CD4-positive, alpha-beta T cell treated with Interleukin-1 beta for 1 hour (primary cell): ENCODE measurements around the gene SMC5.
"Not testable (repeated sequence)": the region's sequence is repeated elsewhere in the genome, so short reads cannot be mapped to it uniquely, and the experiment has no call there.

Experiments used
- DNase-seq, 2 donors: peaks; one replicate each; pipeline ENCODE4 v3.0.0-alpha.2; 2020 to 2022

SMC5 gene

DNA sequence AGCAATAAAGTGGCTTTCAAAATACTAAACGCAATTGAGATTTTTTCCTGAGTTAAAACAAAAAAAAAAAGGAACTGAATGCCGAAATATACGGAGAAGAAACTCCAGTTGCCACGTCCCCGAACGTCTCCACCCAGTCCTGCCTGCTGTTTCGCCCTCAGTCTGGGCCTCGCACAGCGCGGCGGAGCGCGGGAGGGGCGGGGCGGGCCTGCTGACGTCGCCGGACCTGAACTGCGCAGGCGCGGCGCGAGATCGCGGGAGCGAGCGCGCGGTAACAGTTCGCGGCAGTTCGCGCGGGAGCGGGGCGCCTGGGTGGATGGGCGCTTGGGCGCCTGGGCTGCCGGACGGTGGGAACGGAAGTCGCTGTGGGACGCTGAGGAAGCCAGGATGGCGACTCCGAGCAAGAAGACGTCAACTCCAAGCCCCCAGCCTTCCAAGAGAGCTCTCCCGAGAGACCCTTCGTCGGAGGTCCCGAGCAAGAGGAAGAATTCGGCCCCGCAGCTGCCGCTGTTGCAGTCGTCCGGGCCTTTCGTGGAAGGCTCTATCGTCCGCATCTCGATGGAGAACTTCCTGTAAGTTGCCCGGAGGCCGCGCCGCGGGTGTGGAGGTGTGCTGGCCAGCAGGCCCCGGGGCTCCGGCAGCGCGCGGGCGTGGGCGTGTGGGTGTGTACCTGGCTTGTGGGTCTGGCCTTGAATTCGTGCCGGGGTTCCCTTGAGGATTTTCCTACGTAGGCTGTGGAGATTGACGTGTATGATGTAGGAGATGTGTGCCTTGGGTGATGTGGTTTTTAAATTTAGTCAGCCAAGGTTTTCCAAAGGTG is at the start of gene SMC5:
Gene SMC5, plus strand, starts transcription at position 287 of the 820 bp plus-strand sequence. Its CDS starts 101 bp downstream, at position 388.
- DNase-seq = peak; percentile 92 to 93

DNA sequence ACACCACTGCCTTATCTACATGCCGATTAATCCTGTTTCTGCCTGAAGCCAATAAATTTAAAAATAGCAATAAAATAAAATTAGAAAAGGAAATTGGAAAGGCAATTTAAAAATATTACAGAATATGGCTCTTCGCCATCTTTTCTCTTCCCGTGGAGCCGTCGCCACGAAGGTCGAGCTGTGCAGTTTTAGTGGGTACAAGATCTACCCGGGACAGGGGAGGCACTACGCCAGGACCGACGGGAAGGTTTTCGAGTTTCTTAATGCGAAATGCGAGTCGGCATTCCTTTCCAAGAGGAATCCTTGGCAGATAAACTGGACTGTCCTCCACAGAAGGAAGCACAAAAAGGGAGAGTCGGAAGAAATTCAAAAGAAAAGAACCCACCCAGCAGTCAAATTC is 41.7 kb upstream of the SMC5 start:
- DNase-seq = no peak

DNA sequence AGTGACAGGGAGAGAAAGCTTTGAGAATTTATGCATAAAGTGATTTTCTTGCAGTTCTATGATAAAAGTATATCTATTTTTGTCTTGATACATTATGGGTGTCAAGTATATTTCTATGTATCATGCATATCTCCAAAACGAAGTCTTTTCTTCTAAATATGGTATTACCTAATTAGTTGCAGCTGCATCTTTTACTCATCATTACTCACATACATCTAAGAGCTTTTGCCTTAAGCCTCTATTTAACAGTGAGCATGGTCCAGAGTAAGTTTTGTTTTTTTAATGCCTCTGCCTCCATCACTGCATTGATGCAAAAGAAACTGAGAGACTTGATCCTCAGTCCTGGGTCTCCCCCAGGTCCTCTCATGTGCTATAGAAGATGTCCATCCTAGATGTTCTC is 40.0 kb upstream of the SMC5 start:
- no peak for DNase-seq

DNA sequence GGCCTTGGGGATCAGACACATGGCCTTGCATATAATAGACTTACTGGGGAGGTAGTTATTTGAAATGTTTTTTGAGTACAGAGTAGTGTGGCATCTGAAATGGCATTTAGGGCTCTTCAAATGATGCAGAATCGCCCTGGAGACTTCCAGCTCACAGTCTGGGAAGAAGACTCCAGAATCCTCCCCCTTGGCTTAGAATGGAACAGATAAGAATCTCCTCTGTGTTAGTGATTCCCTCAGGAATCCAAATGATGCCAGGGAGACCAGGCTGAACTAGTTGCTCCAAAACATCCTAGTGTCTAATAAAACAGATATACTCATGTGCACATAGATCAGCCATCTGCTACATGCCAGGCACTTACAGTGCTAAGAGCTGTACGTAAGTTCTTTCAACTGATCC is 38.6 kb upstream of the SMC5 start:
- no peak for DNase-seq

DNA sequence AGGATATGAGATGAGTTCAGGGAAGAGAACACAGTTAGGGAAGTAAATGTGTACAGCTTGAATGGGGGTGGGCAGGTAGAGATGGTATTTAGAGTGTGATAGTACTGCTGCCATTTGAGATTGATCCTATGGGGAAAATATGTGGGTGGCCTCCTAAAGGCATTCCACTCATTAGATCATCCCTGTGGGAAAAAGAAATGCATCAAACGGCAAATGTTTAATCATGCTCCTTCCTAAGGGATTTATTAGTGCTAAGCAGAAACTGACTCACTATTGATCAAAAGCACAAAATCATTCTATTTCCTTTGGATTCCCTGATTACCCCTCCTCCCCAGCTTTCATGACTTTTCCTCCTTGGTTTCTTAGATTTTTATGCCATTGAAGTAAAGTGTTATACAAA is 36.4 kb upstream of the SMC5 start:
- no peak for DNase-seq

DNA sequence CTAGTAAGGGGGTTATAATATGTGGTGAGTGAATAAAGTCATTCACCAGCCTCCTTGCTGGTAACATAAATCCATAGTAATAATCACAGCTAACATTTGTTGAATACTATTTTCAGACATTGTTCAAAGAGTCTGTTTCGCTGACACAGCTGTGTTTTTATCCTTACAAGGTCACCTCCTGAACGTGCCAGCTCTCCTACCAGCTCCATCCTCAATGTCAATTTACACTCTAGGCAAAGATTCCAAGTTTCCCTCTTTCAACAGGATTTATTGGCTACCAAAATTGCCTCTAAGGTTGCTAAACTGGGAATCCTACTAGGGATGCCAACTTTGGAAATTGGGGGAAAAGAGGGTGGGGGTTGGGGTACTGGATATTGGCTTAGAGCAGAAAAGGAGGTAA is 30.7 kb upstream of the SMC5 start:
- DNase-seq = no peak

DNA sequence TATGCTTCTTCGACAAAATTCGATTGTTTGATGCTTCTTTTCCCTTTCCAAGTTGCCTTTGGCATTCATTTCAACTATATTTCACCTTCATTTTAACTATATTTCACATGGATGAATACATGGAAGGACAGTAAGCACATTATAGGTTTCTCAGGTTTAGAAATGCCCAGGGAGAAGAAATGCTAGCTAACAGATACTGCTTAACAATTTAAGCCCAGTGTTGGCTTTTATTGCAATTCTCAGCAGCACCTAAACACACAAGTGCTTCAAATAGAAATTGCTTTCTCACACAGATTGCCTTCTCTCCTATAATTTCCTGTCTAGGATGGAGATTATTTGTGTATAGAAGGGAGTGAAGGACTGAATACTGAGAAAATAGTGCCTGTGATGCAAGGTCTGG is 30.2 kb upstream of the SMC5 start:
- no peak for DNase-seq

DNA sequence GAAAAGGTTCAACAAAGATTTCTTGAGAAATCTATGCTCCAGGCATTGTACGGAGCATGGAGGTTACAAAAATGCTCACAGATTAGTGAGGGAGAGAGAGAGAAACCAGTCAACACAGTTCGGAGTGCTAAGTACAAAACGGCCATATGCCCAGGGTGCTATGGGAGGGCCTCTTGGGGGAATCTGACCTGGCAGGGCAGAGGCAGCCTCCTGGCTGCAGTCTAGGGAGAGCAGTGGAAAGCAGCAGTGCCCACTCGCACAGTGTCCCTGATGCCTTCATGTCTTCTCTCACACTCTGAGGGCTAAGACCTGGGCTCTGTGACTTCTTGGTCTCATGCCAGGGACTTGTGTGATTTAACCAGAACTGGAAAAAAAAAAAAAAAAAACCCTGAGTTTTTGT is 29.8 kb upstream of the SMC5 start:
- no peak for DNase-seq

DNA sequence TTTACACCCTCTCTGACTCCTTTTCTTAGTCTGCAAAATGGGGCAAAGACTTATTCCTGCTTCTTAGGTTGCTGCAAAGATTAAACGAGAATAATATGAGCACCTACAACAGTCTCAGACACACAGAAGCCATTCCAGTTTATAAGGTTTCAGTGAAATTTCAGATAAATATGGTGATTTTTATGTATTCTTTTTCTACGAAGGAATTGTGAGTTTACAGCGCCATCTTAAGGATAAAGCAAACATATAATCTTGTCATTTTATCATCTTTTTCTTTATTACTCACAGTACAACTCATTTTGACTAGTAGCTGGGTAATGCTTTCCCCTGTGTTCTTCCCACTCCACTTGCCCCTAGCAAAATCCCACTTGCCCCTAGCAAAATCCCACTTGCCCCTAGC is 29.2 kb upstream of the SMC5 start:
- no peak for DNase-seq

DNA sequence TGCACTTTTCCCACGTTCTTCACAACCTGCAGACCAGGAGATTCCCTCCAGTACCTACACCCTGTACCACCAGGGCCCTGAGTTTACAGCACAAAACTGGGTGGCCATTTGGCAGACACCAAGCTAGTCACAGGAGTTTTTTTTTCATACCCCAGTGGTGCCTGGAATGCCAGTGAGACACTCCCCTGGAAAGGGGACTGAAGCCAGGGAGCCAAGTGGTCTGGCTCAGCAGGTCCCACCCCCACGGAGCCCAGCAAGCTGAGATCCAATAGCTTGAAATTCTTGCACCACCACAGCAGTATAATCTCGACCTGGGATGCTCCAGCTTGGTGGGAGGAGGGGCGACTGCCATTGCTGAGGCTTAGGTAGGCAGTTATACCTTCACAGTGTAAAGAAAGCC is 26.3 kb upstream of the SMC5 start:
- DNase-seq = no peak

DNA sequence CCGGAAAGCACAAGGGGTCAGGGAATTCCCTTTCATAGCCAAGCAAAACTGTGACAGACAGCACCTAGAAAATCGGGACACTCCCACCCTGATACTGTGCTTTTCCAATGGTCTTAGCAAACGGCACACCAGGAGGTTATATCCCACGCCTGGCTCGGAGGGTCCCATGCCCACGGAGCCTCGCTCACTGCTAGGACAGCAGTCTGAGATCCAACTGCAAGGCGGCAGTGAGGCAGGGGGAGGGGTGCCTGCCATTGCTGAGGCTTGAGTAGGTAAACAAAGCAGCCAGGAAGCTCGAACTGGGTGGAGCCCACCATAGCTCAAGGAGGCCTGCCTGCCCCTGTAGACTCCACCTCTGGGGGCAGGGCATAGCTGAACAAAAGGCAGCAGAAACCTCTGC is 24.6 kb upstream of the SMC5 start:
- not testable (repeated sequence) for DNase-seq

DNA sequence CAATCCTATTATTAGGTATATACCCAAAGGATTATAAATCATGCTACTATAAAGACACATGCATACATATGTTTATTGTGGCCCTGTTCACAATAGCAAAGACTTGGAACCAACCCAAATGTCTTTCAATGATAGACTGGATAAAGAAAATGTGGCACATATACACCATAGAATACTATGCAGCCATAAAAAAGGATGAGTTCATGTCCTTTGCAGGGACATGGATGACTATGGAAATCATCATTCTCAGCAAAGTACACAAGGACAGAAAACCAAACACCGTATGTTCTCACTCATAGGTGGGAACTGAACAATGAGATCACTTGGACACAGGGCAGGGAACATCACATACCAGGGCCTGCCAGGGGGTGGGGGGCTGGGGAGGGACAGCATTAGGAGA is 12.8 kb upstream of the SMC5 start:
- DNase-seq = not testable (repeated sequence)

DNA sequence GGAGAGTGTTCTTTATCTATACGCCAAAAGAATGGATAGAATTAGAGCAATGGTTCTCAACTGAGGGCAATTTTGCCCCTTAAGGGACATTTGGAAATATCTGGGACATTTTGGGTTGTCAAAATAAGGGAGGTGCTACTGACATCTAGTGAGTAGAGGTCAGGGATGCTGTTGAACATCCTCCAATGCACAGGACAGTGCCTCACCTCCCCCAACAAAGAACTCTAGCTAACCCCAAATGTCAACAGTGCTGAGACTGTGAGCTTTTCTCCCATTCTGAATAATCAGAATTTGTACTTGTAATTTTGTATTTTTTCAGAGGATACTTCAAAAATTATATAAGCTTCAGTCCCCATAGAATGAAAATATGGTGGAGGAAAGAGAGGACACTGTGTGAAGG is 8.6 kb upstream of the SMC5 start:
- DNase-seq = no peak

DNA sequence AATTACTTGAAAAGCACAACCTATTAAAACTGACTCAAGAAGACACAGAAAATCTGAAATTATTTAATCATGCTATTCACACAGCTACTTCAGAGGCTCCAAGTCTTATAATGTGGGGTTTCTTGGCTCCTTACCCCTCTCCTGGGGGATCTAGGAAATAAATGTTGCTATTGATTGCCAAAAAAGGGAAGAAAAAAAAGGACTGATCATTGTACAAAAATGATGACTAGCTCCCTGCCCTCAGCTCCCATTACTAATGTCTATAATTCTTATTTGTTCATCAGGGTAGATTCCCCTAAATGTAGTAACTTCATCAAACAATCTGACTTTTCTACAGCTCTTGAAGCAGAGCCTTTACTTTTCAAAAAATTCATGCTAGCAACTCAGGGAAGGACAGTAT is 3.3 kb upstream of the SMC5 start:
- no peak for DNase-seq

DNA sequence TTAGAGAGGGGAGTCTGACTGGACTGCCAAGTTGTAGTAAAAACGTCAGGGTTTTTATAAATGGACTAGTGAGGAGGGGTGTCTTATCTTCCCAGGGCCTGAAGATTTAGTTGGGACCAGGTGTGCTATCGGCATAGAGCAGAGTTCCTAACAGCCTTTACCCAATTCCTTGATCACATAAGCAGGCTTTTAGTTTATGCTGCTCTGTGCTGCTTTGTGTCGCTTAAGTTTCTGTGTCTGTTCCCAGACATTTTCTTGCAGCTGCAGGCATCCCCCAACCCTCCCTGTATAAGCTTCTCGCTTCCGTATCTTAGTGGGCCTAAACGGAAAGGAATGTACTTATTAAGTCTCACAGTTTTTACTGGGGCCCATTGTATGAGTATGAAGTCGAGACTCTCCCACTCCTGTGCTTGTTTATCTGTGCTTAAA is 2.6 kb upstream of the SMC5 start:
- no peak for DNase-seq

DNA sequence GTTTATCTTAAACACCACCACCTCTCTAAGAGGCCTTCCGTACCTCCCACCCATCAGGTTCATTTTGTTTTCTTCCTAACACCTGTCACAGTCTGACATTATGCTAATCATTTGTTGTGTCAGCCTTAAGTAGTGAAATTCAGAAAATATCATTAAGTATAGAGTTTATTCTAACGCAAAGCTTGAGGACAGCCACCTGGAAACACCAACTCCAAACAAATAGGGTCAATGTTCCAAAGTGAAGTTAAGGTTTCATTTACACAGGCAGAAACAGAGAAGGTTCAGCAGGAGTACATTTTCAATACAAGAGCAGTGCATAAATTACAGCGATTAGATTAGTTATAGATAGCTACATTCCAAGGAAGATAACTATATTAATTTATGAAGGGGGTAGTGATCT is 1.3 kb upstream of the SMC5 start:
- no peak for DNase-seq

DNA sequence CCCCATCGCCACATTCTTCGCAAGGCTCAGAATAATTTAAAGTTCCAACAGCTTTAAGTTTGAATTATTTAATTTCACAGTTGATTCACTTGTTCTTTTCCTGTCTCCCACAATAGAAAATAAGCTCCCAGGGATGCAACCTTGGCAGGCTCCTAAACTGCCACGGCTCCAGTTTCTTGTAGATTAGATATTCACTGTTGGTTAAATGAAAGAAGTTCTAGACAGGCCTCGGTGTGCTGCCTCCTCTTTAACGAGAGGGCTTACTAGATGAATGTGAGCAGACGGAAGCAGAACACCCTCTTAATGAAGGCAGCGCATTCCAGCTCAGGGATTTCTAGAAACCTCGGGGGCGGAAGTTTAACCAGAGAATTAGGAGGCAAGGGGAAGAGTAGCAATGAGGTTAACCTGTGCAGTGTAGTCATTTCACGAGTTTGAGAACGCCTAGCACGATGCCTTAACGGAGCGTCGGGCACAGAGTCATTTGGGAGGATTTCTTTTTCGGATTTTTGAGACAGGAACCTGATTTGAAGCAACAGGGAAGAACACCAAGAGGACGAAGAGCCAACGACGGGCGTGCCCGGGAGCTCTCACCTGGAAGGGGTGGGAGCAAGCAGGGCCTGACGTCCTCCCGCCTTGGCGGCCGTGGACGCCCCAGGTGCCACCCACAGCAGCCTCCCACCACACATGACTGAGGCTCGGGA is 637 bp upstream of the SMC5 start:
- no peak for DNase-seq

DNA sequence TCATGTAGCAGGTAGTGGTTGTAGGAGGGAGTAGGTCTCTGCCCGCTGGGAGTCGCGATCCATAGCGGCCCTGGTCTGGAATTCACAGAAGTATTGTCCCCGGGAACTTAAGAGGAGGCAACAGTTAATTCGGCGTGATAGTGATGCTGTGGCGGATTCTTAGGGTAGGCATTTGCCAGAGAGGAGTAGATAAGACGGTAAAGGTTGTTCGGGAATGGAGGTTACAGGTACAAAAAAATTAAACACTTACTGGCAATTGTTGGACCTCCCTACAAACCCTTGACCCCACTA is 679 bp downstream of the SMC5 start:
- DNase-seq = no peak

DNA sequence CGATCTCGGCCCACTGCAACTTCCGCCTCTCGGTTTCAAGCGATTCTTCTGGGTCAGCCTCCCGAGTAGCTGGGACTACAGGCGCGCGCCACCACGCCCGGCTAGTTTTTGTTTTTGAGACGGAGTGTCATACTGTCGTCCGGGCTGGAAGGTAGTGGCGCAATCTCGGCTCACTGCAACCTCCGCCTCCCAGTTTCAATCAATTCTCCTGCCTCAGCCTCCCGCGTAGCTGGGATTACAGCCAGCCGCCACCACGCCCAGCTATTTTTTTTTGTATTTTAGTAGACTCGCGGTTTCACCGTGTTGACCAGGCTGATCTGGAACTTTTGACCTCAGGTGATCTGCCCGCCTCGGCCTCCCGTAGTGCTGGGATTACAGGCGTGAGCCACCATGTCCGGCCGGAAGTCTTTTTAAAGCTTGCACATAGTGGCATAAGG is 1.2 kb downstream of the SMC5 start:
- DNase-seq = no peak

DNA sequence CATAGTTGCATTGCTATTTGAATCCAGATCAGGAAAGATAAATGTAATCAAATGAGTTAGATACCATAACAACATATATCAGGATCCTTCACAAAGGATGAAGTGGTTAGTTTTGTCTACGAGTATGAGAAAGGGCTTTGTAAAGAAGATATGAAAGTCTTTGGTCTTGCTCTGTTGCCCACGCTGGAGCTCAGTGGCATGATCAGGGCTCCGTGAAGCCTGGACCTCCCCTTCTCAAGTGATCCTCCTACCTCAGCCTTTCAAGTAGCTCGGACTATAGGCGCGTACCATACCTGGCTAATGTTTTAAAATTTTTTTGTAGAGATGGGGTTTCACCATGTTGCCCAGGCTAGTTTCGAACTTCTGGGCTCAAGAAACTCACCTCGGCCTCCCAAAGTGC is 1.8 kb downstream of the SMC5 start:
- no peak for DNase-seq

DNA sequence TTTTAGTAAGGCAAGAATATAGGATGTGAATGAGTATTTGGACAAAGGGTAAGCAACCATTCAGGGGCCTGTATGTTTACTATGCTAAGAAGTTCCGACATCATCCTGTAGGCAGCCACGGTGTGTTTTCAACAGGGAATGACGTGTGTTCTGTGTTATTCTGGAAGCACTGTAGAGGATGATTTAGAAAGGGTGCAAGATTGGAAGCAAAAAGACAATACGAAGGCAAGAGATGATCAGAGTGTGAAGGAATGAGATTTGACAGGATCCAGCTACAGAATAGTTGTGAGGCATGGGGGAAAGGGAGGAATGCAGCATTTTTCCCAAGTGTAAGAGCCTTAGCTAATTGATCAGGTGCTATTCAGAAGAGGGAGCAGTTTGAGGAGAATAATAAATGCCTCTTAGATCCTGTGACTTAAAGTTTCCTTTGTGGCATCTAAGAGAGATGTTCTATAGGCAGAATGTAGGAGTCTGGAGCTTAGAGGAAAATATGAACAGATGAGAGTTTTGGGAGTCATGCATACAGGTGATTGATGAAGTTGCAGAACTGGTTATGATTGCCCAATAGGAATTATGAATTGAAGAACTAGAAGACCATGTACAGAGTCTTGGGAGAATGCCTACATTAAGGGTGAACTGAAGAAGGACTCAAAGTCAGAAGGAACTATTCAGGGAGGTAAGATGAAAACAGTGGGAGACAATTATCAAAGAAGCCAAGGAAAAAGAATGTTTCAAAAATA is 2.5 kb downstream of the SMC5 start:
- DNase-seq = no peak

DNA sequence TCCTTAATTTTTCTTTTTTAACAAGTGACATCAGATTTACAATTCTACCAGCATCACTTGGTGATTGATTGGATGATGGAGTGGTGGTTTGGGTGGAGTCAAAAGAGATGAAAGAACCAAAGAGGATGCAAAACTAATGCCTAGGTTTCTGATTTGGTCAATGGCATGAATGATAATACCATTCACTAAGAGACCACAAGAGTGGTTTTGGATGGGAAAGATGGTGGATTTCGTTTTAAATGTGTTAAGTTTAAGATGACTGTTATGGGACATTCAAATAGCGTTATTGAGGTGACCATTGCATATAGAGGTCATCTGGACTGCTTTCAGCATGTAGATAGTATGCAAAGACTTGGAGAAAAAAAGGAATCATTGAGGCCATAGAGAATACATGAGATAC is 3.6 kb downstream of the SMC5 start:
- no peak for DNase-seq

DNA sequence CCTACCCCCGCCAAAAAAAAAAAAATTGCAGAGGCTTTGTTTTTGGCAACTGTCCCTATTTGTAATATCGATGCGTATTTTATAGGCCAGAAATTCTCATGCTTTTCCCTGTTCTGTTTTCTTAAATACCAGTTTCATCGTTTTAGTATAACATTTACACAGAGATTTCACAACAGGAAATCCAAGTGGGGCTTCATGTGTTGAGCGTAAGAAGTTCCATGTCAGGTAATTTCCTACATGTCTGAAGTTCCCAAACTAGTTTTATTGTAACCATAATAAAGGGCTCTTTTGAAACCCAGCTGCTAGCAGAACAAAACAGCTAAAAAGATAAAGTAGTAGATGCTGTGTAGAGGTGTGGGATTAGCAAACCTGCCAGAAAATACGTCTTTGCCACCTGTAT is 4.2 kb downstream of the SMC5 start:
- DNase-seq = no peak

DNA sequence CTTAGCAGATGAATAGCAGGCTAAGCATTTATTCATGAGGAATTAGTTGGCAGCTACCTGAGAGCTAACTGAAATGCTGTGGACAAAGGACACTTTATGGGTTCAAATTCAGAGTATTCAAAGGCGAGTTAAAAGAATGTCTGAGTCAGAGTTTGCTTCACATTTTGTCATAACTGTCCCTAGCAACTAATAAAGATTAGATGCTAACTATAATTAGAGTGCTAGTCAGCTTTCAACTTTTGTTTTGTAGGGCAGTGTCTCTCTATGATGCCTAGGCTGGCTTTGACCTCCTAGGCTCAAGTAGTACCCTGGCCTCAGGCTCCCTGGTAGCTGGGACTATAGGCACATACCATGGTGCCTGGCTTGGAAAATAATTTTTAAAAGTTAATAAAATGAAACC is 4.6 kb downstream of the SMC5 start:
- no peak for DNase-seq
